ENCODE results near the gene ABLIM3. TPM values are rescaled to one million over a fixed set of nuclear protein-coding genes. Genes with fewer than 3 reads are reported as not detected.

The ABLIM3 gene
- total and polyA plus RNA-seq, 9 of the 15 experiments (the other 6 are each of a cell fraction or from before 2014, with no cell fraction given) = 0.03 to 0.38 (median 0.11) TPM

- H3K9me1 ChIP-seq (ENCODE audit: control insufficient read depth, insufficient read depth, low read length) = no peaks in the 10 kb centered on the region
- DNase-seq (ENCODE audit: extremely low read depth in 1 of 4, low spot score in 3 of 4) = no peak
- H3K27me3 ChIP-seq (ENCODE audit: control insufficient read depth in 2 of 2, insufficient read depth in 2 of 2, low read length in 2 of 2) = peaks cover 7 to 20% of the 10 kb centered on the region in 2 experiments; a peak in 4 of 5 replicates
- no peaks in the 10 kb centered on the region for H3K9me3 ChIP-seq (replicated peaks; ENCODE audit: control insufficient read depth, insufficient read depth, low read depth, low read length)
- ATAC-seq = no peak
- TF ChIP-seq, protein P1, sequence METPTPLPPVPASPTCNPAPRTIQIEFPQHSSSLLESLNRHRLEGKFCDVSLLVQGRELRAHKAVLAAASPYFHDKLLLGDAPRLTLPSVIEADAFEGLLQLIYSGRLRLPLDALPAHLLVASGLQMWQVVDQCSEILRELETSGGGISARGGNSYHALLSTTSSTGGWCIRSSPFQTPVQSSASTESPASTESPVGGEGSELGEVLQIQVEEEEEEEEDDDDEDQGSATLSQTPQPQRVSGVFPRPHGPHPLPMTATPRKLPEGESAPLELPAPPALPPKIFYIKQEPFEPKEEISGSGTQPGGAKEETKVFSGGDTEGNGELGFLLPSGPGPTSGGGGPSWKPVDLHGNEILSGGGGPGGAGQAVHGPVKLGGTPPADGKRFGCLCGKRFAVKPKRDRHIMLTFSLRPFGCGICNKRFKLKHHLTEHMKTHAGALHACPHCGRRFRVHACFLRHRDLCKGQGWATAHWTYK (CRISPR knock-in tag; IDR thresholded peaks at IDR 0.05) = no peak
- TF ChIP-seq THAP12 (CRISPR knock-in tag; IDR thresholded peaks at IDR 0.05) = no peak
- no peak for TF ChIP-seq HNRNPLL (IDR thresholded peaks at IDR 0.05; ENCODE audit: low read depth, low read length, poor library complexity, severe bottlenecking)
- no peak for TF ChIP-seq SOX6 (IDR thresholded peaks at IDR 0.05)
- no peak for TF ChIP-seq TCF3 (CRISPR knock-in tag; IDR thresholded peaks at IDR 0.05)
- no peak for TF ChIP-seq ZNF589 (CRISPR knock-in tag; IDR thresholded peaks at IDR 0.05; ENCODE audit: low read depth)
- TF ChIP-seq, protein P2, sequence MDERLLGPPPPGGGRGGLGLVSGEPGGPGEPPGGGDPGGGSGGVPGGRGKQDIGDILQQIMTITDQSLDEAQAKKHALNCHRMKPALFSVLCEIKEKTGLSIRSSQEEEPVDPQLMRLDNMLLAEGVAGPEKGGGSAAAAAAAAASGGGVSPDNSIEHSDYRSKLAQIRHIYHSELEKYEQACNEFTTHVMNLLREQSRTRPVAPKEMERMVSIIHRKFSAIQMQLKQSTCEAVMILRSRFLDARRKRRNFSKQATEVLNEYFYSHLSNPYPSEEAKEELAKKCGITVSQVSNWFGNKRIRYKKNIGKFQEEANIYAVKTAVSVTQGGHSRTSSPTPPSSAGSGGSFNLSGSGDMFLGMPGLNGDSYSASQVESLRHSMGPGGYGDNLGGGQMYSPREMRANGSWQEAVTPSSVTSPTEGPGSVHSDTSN (CRISPR knock-in tag; IDR thresholded peaks at IDR 0.05; ENCODE audit: low read depth) = no peak
- TF ChIP-seq, protein P2 (tag; conservative IDR thresholded peaks at IDR 0.05; ENCODE audit: low read depth) = no peak
- TF ChIP-seq RFX7 (CRISPR knock-in tag; IDR thresholded peaks at IDR 0.05) = no peak
- TF ChIP-seq NCOA4 (IDR thresholded peaks at IDR 0.05; ENCODE audit: partially characterized antibody) = no peak
- TF ChIP-seq MAZ (CRISPR knock-in tag; conservative IDR thresholded peaks at IDR 0.05 in 1 of 2, IDR thresholded peaks at IDR 0.05 in 1 of 2) = no peak
- TF ChIP-seq E2F1 (CRISPR knock-in tag; IDR thresholded peaks at IDR 0.05) = no peak
- TF ChIP-seq MYC (IDR thresholded peaks at IDR 0.05; ENCODE audit: low read depth, low read length) = no peak
- TF ChIP-seq MYC (CRISPR knock-in tag; IDR thresholded peaks at IDR 0.05; ENCODE audit: borderline replicate concordance, low read depth) = no peak
- BruUV-seq (replicated peaks) = no TSS peak
- no peaks in the 10 kb centered on the region for H3K36me3 ChIP-seq (ENCODE audit: control insufficient read depth, insufficient read depth, low read length)
- no peak for FAIRE-seq
- in situ Hi-C loops (cut with MboI) (loop anchor here (25.0 kb wide), 1 partner anchor 433 kb away; the partner anchor contains the start of gene CSNK1A1), intact Hi-C loops (cut with micrococcal nuclease) (no loop called here)
- no peak overlapping the region for H3K4me3 ChIP-seq
- H3K79me2 ChIP-seq (ENCODE audit: control insufficient read depth, insufficient read depth, low read length) = no peaks in the 10 kb centered on the region
- H3K4me2 ChIP-seq (ENCODE audit: insufficient read depth, low read length) = no peak overlapping the region
- ChIA-PET POLR2A (no interaction called here), CTCF (ENCODE audit: low intra/inter-chr PET ratio) (interaction anchor here (1.6 kb wide), 1 partner anchor 140 kb away, joined by 4 read pairs; no protein-coding TSS in a partner anchor)
- no peak overlapping the region for H3K27ac ChIP-seq (ENCODE audit: extremely low read depth, low read depth, low read length)
- no peak overlapping the region for H3K9ac ChIP-seq (ENCODE audit: insufficient read depth in 1 of 2, low read depth in 2 of 2, low read length in 2 of 2)
- H2AFZ ChIP-seq (ENCODE audit: low read depth, low read length) = no peak overlapping the region
- no peaks in the 10 kb centered on the region for H4K20me1 ChIP-seq (replicated peaks; ENCODE audit: control insufficient read depth, insufficient read depth, low read length)
- peaks cover 2 to 4% of the 10 kb centered on the region in 2 experiments; a peak in 4 of 5 replicates for H3K4me1 ChIP-seq (replicated peaks in 1 of 2; ENCODE audit: control insufficient read depth in 2 of 2, insufficient read depth in 2 of 2, low read length in 2 of 2)
- WGBS (ENCODE audit: insufficient coverage, low coverage, missing lambda C conversion rate) = 0% methylated on average over 1 of the region's 1 CpG
These were observed 12.1 kb upstream of the ABLIM3 start for GRCh38 chr5:149129181-149129580.

Measured in K562 (cell line).